Lower lobe of right lung (tissue), 2 donors: ENCODE results near the gene CCDC57. TPM values are rescaled to one million over a fixed set of nuclear protein-coding genes. Genes with fewer than 3 reads are reported as not detected.
"Not testable (repeated sequence)": the region's sequence is repeated elsewhere in the genome, so short reads cannot be mapped to it uniquely, and the experiment has no call there.

Experiments used
- ATAC-seq, 2 donors: fragments of 200-7000 bp; cut with Tn5 transposase; one replicate each; pipeline ENCODE4 v1.9.1; 2020 to 2022; ENCODE audit warnings: mild to moderate bottlenecking in 2 of 2, moderate library complexity in 2 of 2
- DNase-seq: peaks from one replicate; pipeline ENCODE4 v3.0.0-alpha.2; 2020
- H3K27ac ChIP-seq: fragments of 200-600 bp; one replicate; pipeline ENCODE4 v1.8.0; 2022
- H3K27me3 ChIP-seq: fragments of 200-600 bp; one replicate; pipeline ENCODE4 v1.8.0; 2022; ENCODE audit warnings: low read depth
- H3K36me3 ChIP-seq: fragments of 200-600 bp; one replicate; pipeline ENCODE4 v1.8.0; 2022; ENCODE audit warnings: mild to moderate bottlenecking
- H3K4me1 ChIP-seq: fragments of 200-600 bp; one replicate; pipeline ENCODE4 v1.8.0; 2022
- H3K4me3 ChIP-seq: fragments of 200-600 bp; one replicate; pipeline ENCODE4 v1.8.0; 2022; ENCODE audit warnings: mild to moderate bottlenecking
- H3K9me3 ChIP-seq: fragments of 200-600 bp; one replicate; pipeline ENCODE4 v1.8.0; 2022
- intact Hi-C: fragments of 100-400 bp; cut with DNase I; formaldehyde crosslinking; loops from one replicate; pipeline ENCODE4 v1.11.0; 2022
- total RNA-seq: library from RNA; stranded (reverse); fragmentation: NEBNext Ultra II Directional; extraction: Animal tissue kit (Norgen Biotek cat#: 25700); gene quantifications from one replicate; pipeline ENCODE4 v1.2.1, GENCODE V29; 2021
- TF ChIP-seq, protein P1 (sequence below): fragments of 200-600 bp; IDR thresholded peaks from one replicate; pipeline ENCODE4 v1.8.0; 2022; ENCODE audit warnings: antibody characterized with exemption, mild to moderate bottlenecking
- donor health status: DM: no; HTN: yes; CAD: no; lungs with severe emphysema.

The CCDC57 gene
- total RNA-seq, 1 donor from 2014 or later, result 63.4 TPM

GRCh38 chr17:82199496-82199895, 13.1 kb downstream of the CCDC57 start:
- H3K9me3 ChIP-seq, result no peaks in the 10 kb centered on the region
- intact Hi-C loops, result no loop called here
- TF ChIP-seq, protein P1, sequence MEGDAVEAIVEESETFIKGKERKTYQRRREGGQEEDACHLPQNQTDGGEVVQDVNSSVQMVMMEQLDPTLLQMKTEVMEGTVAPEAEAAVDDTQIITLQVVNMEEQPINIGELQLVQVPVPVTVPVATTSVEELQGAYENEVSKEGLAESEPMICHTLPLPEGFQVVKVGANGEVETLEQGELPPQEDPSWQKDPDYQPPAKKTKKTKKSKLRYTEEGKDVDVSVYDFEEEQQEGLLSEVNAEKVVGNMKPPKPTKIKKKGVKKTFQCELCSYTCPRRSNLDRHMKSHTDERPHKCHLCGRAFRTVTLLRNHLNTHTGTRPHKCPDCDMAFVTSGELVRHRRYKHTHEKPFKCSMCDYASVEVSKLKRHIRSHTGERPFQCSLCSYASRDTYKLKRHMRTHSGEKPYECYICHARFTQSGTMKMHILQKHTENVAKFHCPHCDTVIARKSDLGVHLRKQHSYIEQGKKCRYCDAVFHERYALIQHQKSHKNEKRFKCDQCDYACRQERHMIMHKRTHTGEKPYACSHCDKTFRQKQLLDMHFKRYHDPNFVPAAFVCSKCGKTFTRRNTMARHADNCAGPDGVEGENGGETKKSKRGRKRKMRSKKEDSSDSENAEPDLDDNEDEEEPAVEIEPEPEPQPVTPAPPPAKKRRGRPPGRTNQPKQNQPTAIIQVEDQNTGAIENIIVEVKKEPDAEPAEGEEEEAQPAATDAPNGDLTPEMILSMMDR, result no peak
- H3K36me3 ChIP-seq, result peaks cover 30% of the 10 kb centered on the region
- H3K27me3 ChIP-seq, result no peaks in the 10 kb centered on the region
- DNase-seq, result no peak
- no peaks in the 10 kb centered on the region for H3K4me1 ChIP-seq
- no peak overlapping the region for H3K27ac ChIP-seq
- no peak overlapping the region for H3K4me3 ChIP-seq
- no peak for ATAC-seq

- DNase-seq (no peak), ATAC-seq (no peak)
- Histone ChIP-seq H3K27me3 (no peaks in the 10 kb centered on the region), H3K27ac (no peak overlapping the region), H3K4me3 (no peak overlapping the region), H3K4me1 (no peaks in the 10 kb centered on the region), H3K36me3 (peaks cover 44% of the 10 kb centered on the region), H3K9me3 (no peaks in the 10 kb centered on the region)
- intact Hi-C loops, result no loop called here
- TF ChIP-seq, protein P1, result no peak
Observed at GRCh38 chr17:82198092-82198491, 14.6 kb downstream of the CCDC57 start.

- no peak overlapping the region for H3K4me3 ChIP-seq
- ATAC-seq (no peak), DNase-seq (no peak)
- H3K9me3 ChIP-seq, result no peaks in the 10 kb centered on the region
- H3K36me3 ChIP-seq, result peaks cover 54% of the 10 kb centered on the region
- H3K27ac ChIP-seq, result peak overlapping the region; percentile 46
- intact Hi-C loops, result no loop called here
- TF ChIP-seq, protein P1, result no peak
- H3K27me3 ChIP-seq, result no peaks in the 10 kb centered on the region
- no peaks in the 10 kb centered on the region for H3K4me1 ChIP-seq
Observed at GRCh38 chr17:82195675-82196672, 16.7 kb downstream of the CCDC57 start.

DNA sequence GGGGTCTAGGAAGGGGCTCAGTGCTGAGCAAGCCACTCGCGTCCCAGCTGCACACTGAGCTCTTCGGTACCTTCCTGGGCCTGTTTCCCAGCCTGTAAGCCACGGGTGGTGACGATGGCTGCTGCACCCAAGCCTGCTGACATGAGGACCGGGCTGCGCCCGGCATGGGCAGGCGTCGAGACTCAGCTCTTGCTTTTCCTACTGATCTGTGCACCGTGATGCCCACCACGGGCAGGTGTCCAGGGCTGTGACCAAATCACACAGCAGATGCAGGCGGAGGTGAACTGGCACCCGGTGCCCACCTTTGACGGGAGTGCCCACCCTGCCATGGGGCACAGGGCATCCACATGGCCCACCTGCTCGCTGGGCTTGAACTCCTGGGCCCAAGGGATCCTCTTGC, 17.9 kb downstream of the CCDC57 start:
- Histone ChIP-seq H3K27me3 (no peaks in the 10 kb centered on the region), H3K9me3 (no peaks in the 10 kb centered on the region), H3K4me3 (no peak overlapping the region), H3K4me1 (no peaks in the 10 kb centered on the region), H3K27ac (no peak overlapping the region), H3K36me3 (peaks cover 50% of the 10 kb centered on the region)
- TF ChIP-seq, protein P1, result no peak
- intact Hi-C loops, result no loop called here
- DNase-seq (no peak), ATAC-seq (no peak)

DNA sequence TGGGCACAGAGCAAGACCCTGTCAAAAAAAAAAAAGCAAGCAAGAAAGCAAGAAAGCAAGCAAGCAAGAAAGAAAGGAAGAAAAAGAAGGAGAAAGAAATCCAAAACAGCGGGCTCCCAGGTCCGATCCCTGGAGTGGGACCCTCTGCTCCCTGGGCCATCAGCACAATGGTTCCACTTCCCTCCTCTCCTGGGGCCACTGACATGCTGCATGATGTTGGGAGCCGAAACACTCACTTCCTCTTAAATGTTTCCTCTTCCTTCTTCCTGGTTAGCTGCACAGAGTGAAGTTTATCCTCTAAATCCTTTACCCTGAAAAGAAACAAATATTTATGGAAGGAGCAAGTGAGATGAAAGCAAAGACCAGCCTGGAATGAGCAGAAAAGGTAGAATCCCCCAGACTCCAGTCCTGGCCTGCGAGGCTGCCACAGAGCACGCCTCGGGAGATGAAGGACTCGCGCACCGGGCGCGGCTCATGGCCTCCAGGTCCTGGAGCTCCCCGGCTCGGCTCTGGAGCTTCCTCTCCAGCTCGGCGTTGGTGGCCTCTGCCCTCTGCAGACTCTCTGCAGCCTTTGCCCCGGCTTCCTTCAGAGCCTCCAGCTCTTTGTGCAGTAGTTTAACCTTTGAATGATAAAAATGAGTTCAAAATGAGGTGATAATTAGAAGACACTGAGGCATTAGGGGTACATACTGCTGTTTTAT, 19.0 kb downstream of the CCDC57 start:
- Histone ChIP-seq H3K4me1 (no peaks in the 10 kb centered on the region), H3K27ac (peak overlapping the region; percentile 63), H3K27me3 (no peaks in the 10 kb centered on the region), H3K9me3 (no peaks in the 10 kb centered on the region), H3K36me3 (peaks cover 44% of the 10 kb centered on the region), H3K4me3 (peak overlapping the region; percentile 30)
- DNase-seq (no peak), ATAC-seq (peak; percentile 69 to 70)
- intact Hi-C loops, result no loop called here
- TF ChIP-seq, protein P1, result no peak

DNA sequence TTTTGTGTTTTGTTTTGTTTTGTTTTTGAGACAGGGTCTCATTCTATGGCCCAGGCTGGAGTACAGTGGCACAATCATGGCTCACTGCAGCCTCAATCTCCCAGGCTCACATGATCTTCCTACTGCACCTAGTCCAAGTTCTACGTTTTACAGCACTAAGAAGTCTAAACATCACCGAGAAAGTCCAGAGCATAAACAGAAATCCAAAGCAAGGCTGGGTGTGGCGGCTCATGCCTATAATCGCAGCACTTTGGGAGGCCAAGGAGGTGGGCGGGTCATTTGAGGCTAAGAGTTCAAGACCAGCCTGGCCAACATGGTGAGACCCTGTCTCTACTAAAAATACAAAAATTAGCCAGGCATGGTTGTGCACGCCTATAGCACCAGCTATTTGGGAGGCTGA, 19.6 kb downstream of the CCDC57 start:
- H3K27me3 ChIP-seq, ATAC-seq, intact Hi-C loops, H3K4me1 ChIP-seq, H3K9me3 ChIP-seq, DNase-seq, H3K4me3 ChIP-seq: not testable (repeated sequence)
- H3K36me3 ChIP-seq, result peaks cover 44% of the 10 kb centered on the region
- H3K27ac ChIP-seq, result peak overlapping the region; percentile 63
